GM12878 (cell line): Measurements from ENCODE around the gene GALP. TPM values are rescaled to one million over a fixed set of nuclear protein-coding genes. Genes with fewer than 3 reads are reported as not detected.

Experiments used
- ATAC-seq: fragments of 200-7000 bp; cut with Tn5 transposase; 3 replicates; pipeline ENCODE4 v1.9.1; 2020; ENCODE audit warnings: mild to moderate bottlenecking, moderate library complexity
- BruUV-seq: library from RNA; stranded (reverse); fragments of 400-500 nt; replicated peaks from 2 replicates; lab custom pipeline; 2021; lab: Mats Ljungman, UMichigan
- CTCF ChIA-PET: fragments of 300-600 bp; sonication (Branson Sonifier 250); formaldehyde crosslinking; extraction: SDS; loops from one replicate; lab custom pipeline; 2021; ENCODE audit warnings: inconsistent platforms; lab: Yijun Ruan, JAX
- POLR2A ChIA-PET: fragments of 350-600 bp; formaldehyde crosslinking; extraction: SDS; loops from one replicate; lab custom pipeline; 2021; ENCODE audit warnings: inconsistent platforms; lab: Charles Lee
- RAD21 ChIA-PET: fragments of 300-600 bp; sonication (Branson Sonifier 250); formaldehyde crosslinking; loops from one replicate; lab custom pipeline; 2023; ENCODE audit warnings: antibody characterized with exemption; ENCODE audit not compliant: unreplicated experiment; lab: Charles Lee
- SMC1A ChIA-PET: fragments of 300-600 bp; sonication (Branson Sonifier 250); formaldehyde crosslinking; loops from one replicate; lab custom pipeline; 2023; ENCODE audit not compliant: unreplicated experiment, uncharacterized antibody; lab: Charles Lee
- DNase-seq: peaks from one replicate; pipeline ENCODE4 v3.0.0-alpha.2; 2011; ENCODE audit warnings: low read depth, low spot score
- FAIRE-seq: peaks from 3 replicates; lab custom pipeline; 2011; peaks lifted over from hg19 to GRCh38; lab: Jason Lieb, UNC
- H2AFZ ChIP-seq: 2 replicates; pipeline ENCODE4 v1.6.0; 2011; ENCODE audit warnings: low read depth, low read length, control low read depth; ENCODE audit not compliant: control insufficient read depth
- H3K27ac ChIP-seq: 2 replicates; pipeline ENCODE4 v1.5.1; 2011; ENCODE audit warnings: control low read depth; ENCODE audit not compliant: control insufficient read depth, insufficient read depth
- H3K27me3 ChIP-seq, 2 experiments: replicated peaks in 1 of 2; 2 replicates each; pipeline versions ENCODE4 v1.6.0 to v1.6.1; 2011; ENCODE audit warnings: low read length in 1 of 2; ENCODE audit not compliant: control insufficient read depth in 2 of 2, insufficient read depth in 2 of 2
- H3K36me3 ChIP-seq, 2 experiments: 2 replicates each; pipeline ENCODE4 v1.5.1; 2011; ENCODE audit warnings: low read length in 1 of 2; ENCODE audit not compliant: control insufficient read depth in 2 of 2, insufficient read depth in 2 of 2
- H3K4me1 ChIP-seq: 2 replicates; pipeline ENCODE4 v1.6.1; 2011; ENCODE audit warnings: mild to moderate bottlenecking, low read length, moderate library complexity, mixed read lengths; ENCODE audit not compliant: control insufficient read depth, insufficient read depth
- H3K4me2 ChIP-seq: 2 replicates; pipeline ENCODE4 v1.6.0; 2011; ENCODE audit warnings: control low read depth; ENCODE audit not compliant: control insufficient read depth, insufficient read depth
- H3K4me3 ChIP-seq: fragments of 200-600 bp; sonication (generic); 2 replicates; pipeline ENCODE4 v1.5.1; 2016
- H3K79me2 ChIP-seq: 2 replicates; pipeline ENCODE4 v1.6.0; 2011; ENCODE audit warnings: low read length; ENCODE audit not compliant: control insufficient read depth, insufficient read depth
- H3K9ac ChIP-seq: 2 replicates; pipeline ENCODE4 v1.8.0; 2011; ENCODE audit warnings: low read length, control low read depth, mixed read lengths; ENCODE audit not compliant: control insufficient read depth, insufficient read depth
- H3K9me3 ChIP-seq: replicated peaks from 3 replicates; pipeline ENCODE4 v1.5.1; 2011; ENCODE audit warnings: mild to moderate bottlenecking, low read length; ENCODE audit not compliant: control insufficient read depth, insufficient read depth
- H4K20me1 ChIP-seq: 2 replicates; pipeline ENCODE4 v1.6.0; 2011; ENCODE audit not compliant: control insufficient read depth, insufficient read depth
- CEBPB ChIP-seq, 2 experiments: fragments of 150-350 bp in 1 of 2; IDR thresholded peaks; 2 replicates each; pipeline ENCODE4 v1.6.1; 2012 to 2014; ENCODE audit warnings: low read depth in 2 of 2, low read length in 2 of 2, borderline replicate concordance in 1 of 2, inconsistent platforms in 1 of 2
- NFXL1 ChIP-seq: fragments of 450-650 bp; IDR thresholded peaks from 2 replicates; pipeline ENCODE4 v1.6.1; 2017; ENCODE audit warnings: antibody characterized with exemption, mild to moderate bottlenecking, borderline replicate concordance
- WRNIP1 ChIP-seq: IDR thresholded peaks from 2 replicates; pipeline ENCODE4 v1.6.1; 2011; ENCODE audit warnings: low read depth, low read length, improper control_type of control experiment, borderline replicate concordance
- WGBS: methylation state at CpG from one replicate; pipeline ENCODE4 v1.1.6; 2016; ENCODE audit warnings: low lambda C conversion rate; ENCODE audit not compliant: insufficient replicate concordance, insufficient coverage; ENCODE audit errors: missing lambda C conversion rate; 5-methylcytosine and 5-hydroxymethylcytosine counted together
- in situ Hi-C: fragments of 300-500 bp; cut with MboI; formaldehyde crosslinking; loops from 9 replicates; pipeline ENCODE4 v1.14.3; 2018; ENCODE audit warnings: mixed read lengths
- intact Hi-C: fragments of 100-400 bp; cut with micrococcal nuclease; formaldehyde crosslinking; loops from one replicate; pipeline ENCODE4 v1.14.2; 2022; ENCODE audit not compliant: unreplicated experiment
- polyA plus RNA-seq, 11 experiments: library from polyadenylated mRNA; depleted of rRNA in 4 of 11; unstranded in 6 of 11; stranded (reverse) in 5 of 11; fragments of >200 nt; fragmentation: Nextera tagmentation in 4 of 11; fragmentation: Illumina TruSeq in 1 of 11; extraction: Ambion mirVana in 4 of 11; extraction: Trizol in 1 of 11; gene quantifications; 1 replicate in 1 of 11; 2 replicates in 10 of 11; pipeline versions ENCODE4 v1.2.1 to v1.2.3, GENCODE V29; 2011 to 2016; ENCODE audit warnings: inconsistent platforms in 2 of 11, missing spikeins in 2 of 11, low read depth in 1 of 11
- total RNA-seq, 4 experiments: library from RNA; depleted of rRNA in 3 of 4; stranded (reverse); fragments of >200 nt in 3 of 4; fragmentation: Illumina TruSeq in 1 of 4; extraction: Trizol in 1 of 4; gene quantifications; 2 replicates each; pipeline versions ENCODE4 v1.2.1 to v1.2.3, GENCODE V29; 2013 to 2021
- TF ChIP-seq, protein P1 (sequence below): fragments of 450-650 bp; IDR thresholded peaks from 2 replicates; pipeline ENCODE4 v1.6.1; 2017; ENCODE audit warnings: borderline replicate concordance
- TF ChIP-seq, protein P2 (sequence below): IDR thresholded peaks from 2 replicates; pipeline ENCODE4 v1.6.1; 2012; ENCODE audit warnings: mild to moderate bottlenecking, low read depth, low read length

Gene GALP
- total and polyA plus RNA-seq, 10 of the 15 experiments (the other 5 are each of a cell fraction or from before 2014, with no cell fraction given): not detected

DNA sequence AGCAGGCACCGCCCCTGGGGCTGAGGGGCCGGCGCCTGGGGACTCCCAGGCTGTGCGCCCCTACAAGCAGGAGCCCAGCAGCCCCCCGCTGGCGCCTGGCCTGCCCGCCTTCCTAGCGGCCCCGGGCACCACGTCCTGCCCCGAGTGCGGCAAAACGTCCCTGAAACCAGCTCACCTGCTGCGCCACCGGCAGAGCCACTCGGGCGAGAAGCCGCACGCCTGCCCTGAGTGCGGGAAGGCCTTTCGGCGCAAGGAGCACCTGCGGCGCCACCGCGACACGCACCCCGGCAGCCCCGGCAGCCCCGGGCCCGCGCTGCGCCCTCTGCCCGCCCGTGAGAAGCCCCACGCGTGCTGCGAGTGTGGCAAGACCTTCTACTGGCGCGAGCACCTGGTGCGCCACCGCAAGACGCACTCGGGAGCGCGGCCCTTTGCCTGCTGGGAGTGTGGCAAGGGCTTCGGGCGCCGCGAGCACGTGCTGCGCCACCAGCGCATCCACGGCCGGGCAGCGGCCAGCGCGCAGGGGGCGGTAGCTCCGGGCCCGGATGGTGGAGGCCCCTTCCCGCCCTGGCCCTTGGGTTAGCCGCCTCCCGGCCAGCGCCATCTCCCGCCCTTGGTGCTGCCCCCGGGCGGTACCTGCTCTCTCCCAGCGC, 16.1 kb upstream of the GALP start:
- H3K9me3 ChIP-seq: no peaks in the 10 kb centered on the region
- no peak overlapping the region for H3K27ac ChIP-seq
- WGBS: 98% methylated on average over 59 of the region's 69 CpGs
- ATAC-seq: no peak
- BruUV-seq: no TSS peak
- POLR2A ChIA-PET: no interaction called here
- no peak overlapping the region for H3K4me3 ChIP-seq
- H3K36me3 ChIP-seq: peaks cover 8 to 9% of the 10 kb centered on the region in 2 experiments; a peak in 3 of 4 replicates
- in situ Hi-C loops (no loop called here), intact Hi-C loops (no loop called here)
- CTCF ChIA-PET: no interaction called here
- SMC1A ChIA-PET: no interaction called here
- FAIRE-seq: no peak
- H3K79me2 ChIP-seq: no peaks in the 10 kb centered on the region
- no peak overlapping the region for H3K9ac ChIP-seq
- H3K27me3 ChIP-seq: no peaks in the 10 kb centered on the region
- H4K20me1 ChIP-seq: no peaks in the 10 kb centered on the region
- no peak overlapping the region for H2AFZ ChIP-seq
- TF ChIP-seq, protein P1, sequence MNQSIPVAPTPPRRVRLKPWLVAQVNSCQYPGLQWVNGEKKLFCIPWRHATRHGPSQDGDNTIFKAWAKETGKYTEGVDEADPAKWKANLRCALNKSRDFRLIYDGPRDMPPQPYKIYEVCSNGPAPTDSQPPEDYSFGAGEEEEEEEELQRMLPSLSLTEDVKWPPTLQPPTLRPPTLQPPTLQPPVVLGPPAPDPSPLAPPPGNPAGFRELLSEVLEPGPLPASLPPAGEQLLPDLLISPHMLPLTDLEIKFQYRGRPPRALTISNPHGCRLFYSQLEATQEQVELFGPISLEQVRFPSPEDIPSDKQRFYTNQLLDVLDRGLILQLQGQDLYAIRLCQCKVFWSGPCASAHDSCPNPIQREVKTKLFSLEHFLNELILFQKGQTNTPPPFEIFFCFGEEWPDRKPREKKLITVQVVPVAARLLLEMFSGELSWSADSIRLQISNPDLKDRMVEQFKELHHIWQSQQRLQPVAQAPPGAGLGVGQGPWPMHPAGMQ: no peak
- TF ChIP-seq CEBPB (IDR thresholded peaks at IDR 0.05; ENCODE audit: borderline replicate concordance in 1 of 2, low read depth in 2 of 2, low read length in 2 of 2): no peak
- TF ChIP-seq WRNIP1: no peak
- TF ChIP-seq NFXL1: no peak
- TF ChIP-seq, protein P2, sequence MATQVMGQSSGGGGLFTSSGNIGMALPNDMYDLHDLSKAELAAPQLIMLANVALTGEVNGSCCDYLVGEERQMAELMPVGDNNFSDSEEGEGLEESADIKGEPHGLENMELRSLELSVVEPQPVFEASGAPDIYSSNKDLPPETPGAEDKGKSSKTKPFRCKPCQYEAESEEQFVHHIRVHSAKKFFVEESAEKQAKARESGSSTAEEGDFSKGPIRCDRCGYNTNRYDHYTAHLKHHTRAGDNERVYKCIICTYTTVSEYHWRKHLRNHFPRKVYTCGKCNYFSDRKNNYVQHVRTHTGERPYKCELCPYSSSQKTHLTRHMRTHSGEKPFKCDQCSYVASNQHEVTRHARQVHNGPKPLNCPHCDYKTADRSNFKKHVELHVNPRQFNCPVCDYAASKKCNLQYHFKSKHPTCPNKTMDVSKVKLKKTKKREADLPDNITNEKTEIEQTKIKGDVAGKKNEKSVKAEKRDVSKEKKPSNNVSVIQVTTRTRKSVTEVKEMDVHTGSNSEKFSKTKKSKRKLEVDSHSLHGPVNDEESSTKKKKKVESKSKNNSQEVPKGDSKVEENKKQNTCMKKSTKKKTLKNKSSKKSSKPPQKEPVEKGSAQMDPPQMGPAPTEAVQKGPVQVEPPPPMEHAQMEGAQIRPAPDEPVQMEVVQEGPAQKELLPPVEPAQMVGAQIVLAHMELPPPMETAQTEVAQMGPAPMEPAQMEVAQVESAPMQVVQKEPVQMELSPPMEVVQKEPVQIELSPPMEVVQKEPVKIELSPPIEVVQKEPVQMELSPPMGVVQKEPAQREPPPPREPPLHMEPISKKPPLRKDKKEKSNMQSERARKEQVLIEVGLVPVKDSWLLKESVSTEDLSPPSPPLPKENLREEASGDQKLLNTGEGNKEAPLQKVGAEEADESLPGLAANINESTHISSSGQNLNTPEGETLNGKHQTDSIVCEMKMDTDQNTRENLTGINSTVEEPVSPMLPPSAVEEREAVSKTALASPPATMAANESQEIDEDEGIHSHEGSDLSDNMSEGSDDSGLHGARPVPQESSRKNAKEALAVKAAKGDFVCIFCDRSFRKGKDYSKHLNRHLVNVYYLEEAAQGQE: no peak
- H3K4me2 ChIP-seq: no peak overlapping the region
- no peaks in the 10 kb centered on the region for H3K4me1 ChIP-seq
- DNase-seq: no peak
- RAD21 ChIA-PET: no interaction called here
